ENCODE measurements around the gene GPR152.

GPR152 gene

DNA sequence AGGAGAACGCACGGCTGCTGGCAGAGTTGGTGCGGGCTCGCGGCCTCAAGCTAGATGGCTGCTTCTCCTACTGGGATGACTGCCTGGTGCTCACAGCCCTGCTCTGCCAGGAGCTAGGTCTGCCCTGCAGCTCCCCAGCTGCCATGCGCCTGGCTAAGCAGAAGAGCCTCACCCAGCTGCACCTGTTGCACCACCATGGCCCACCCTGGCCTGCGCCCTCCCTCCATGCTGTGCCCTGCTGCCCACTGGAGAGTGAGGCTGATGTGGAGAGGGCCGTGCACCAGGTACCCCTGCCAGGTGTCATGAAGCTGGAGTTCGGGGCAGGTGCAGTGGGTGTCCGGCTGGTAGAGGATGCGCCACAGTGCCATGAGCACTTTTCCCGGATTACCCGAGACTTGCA lies 29.1 kb downstream of the GPR152 start:
- DNase-seq = no peak

DNA sequence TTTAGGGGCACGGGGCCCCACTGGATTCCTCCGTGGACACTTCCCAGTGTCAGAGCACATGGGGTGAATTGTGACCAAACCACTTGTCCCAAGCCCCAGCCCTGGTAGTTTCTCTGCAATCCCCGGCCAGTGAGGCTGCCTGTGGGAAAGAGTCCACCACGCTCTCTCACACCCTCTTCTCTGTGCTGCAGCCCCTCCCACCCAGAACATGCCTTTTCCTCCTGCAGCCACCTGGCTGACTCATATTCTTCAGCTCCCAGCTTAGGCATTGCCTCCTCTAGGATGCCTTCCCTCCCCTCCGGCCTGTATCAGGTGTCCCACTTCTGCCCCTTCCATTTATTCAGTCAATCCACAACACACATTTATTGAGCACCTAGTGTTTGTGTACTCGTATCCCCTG lies 29.6 kb downstream of the GPR152 start:
- DNase-seq = no peak

DNA sequence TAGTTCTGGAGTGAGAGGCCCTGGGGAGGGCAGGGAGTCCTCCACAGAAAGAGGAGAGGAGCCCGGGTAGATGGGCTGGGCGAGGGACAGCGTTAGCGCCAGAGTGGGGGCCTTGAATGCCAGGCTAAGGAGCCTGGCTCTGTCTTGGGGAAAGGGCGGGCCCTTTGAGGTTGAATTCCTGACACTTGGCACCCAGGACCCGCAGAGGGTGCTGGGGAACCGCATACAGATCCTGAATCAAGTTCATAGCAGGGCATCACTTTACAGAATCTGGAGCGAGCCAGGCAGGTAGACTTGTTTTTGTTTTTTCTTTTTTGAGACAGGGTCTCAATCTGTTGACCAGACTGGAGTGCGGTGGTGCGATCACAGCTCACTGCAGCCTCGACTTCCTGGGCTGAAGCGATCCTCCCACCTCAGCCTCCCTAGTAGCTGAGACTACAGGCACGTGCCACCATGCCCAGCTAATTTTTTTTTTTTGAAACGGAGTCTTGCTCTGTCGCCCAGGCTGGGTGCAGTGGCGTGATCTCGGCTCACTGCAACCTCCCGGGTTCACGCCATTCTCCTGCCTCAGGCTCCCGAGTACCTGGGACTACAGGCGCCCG lies 31.0 kb downstream of the GPR152 start:
- DNase-seq = no peak

DNA sequence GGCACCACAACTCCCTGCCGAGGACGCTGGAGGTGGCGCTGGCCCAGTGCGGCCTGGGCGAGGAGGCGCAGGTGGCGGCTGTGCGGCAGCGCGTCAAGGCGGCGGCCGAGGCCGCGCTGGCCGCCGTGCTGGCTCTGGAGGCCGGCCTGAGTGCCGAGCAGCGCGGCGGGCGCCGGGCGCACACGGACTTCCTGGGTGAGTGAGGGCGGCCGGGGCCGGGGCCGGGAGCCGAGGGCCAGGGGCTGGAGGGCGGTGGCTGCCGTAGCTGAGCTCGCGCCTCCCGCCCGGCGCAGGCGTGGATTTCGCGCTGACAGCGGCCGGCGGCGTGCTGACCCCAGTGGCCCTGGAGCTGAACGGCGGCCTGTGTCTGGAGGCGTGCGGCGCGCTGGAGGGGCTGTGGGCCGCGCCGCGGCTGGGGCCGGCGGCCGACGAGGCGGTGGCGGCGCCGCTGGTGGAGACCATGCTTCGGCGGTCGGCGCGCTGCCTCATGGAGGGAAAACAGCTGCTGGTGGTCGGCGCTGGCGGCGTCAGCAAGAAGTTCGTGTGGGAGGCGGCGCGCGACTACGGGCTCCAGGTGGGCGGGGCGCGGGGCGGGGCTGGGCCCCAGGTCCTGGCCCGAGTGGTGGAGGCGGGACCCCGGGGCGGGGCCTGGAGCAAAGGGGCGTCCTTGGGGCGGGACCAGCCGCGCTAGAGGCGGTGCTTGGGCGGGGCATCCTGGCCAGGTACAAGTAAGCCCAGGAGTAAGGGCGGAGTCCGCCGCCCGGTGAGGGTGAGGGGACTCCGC lies 31.7 kb downstream of the GPR152 start:
- DNase-seq = peak; percentile 90

DNA sequence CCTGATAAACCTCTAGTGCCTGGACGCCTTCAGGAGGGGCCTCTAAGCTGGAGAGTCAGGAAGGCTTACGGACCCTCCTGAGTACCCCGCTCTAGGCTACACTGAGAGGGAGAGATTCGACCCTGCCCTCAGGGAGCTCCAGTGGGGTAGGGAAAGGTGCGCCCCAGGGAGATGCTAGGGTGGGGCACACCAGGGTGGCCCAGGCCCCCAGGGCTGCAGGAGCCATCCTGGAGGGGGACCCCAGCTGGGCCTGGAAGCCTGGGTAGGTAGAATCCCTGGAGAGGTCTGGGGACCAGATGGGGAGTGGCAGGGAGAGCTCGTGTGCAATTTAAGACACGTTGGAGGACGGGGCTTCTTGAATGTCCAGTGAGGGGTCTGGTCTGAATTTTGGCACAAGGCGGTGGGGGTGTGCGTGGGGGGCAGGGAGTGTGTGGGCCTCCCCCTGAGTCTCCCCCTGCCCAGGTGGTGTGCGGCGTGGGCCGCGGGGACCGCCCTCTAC lies 32.3 kb downstream of the GPR152 start:
- DNase-seq = no peak

DNA sequence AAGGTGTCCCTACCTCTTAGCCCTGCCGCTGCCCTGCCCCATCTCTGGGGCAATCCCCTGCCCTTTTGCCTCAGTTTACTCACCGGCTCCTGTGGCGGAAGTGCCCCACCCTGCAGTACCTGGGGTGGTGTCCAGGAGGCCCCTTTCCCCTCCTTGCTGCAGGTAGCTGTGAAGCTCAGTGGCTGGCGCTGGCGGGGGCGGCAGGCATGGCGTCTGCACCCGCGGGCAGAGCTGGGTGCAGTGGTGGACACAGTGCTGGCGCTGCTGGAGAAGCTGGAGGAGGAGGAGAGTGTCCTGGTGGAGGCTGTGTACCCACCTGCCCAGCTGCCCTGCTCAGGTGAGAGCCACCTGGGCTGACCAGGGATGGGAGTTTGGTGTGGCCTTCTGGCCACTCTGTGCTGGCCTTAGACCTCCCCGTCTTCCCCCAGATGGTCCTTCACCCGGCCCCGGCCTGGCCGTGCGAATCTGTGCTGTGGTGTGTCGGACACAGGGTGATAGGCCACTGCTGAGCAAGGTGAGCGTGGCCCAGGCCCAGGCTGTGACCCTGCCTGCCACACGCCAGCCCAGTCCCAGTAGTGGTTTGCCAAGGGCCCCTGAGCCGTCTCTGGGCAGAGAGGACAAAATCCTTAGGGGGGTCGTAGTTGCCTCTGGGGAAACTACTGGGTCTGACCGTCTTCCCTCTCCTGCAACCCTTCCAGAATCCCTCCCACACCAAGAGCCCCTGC lies 33.0 kb downstream of the GPR152 start:
- DNase-seq = no peak

DNA sequence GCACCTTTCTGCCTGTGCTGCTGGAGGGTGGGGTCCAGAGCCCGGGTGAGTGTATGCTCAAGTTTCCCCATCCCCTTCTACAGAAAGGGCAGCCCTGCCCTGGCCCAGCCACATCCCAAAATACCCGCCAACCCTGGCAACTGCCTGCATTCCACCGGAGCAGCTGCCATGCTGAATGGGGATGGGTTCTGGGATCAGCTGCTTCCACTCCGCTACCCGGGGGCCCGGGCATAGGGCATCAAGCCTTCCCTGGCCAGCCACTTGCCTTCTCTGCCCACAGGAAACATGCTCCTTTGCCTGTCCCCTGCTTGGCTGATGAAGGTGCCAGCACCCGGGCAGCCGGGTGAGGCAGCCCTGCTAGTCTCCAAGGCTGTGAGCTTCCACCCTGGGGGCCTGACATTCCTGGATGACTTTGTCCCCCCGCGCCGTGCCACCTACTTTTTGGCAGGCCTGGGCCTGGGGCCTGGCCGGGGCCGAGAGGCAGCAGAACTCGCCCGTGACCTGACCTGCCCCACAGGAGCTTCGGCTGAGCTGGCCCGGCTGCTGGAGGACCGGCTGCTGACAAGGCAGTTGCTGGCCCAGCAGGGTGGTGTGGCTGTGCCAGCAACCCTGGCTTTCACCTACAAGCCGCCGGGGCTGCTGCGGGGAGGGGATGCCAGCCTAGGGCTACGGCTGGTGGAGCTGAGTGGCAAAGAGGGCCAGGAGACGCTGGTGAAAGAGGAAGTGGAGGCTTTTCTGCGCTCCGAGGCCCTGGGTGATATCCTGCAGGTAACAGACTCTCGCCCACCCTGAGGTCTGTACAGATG lies 33.9 kb downstream of the GPR152 start:
- DNase-seq = no peak

DNA sequence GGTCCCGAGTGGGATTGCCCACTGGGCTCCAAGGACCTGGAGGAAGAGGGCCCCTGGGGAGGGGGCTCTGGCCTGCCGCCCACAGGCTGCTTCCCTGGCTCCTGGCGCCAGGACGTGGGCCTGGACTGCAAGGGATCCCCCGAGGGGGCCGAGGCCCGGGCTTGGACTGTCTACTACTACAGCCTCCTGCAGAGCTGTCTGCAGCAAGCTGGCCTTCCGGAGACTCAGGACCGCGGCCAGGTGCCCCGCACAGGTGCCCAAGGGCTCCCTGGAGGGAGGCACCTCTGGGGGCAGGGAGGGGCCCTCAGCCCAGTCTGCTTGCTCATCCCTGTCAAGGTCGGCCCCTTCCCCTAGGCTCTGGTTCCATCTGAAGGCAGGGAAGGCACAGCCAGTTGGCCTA lies 35.1 kb downstream of the GPR152 start:
- no peak for DNase-seq

DNA sequence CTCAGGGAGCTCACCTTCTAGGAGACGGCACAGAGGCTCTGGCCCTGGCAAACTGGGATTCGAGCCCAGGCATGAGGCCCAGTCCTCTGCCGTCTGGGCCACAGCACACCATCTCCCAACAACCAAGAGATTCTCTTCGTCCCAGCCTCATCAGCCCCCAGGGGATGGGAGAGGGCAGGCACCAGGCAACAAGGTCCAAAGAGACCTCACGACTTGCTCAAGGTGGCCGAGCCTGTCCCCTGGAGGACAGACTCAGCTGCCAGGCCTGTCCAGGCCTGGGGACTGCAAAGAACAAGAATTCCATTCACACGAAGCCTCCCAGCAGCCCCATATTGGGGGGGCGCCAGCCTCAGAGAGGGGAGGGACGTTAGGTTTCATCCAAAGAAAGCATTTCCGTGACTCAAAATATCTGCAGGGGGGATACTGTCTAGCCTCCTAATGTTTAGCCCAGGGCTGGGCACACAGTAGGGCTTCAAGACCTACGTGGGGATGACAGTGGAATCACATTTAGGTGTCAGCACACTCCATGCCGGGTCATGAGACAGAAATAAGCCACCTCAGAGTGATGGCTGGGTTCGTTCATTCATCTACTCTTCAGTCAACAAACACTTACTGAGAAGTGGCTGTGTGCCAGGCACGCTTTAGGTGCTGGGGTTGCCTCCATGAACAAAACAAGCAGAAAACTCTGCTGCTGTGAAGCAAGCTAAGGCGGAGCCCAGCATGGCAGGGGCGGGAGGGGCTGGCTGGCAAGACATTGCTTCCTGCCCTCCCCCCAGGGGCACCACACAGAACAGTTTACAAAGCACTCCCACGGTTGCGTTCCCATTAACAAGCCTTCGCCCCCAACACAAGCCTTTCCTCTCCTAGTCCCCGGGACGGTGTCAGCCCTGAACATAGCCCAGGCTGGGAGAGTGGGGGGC lies 35.9 kb downstream of the GPR152 start:
- DNase-seq = peak; percentile 91

DNA sequence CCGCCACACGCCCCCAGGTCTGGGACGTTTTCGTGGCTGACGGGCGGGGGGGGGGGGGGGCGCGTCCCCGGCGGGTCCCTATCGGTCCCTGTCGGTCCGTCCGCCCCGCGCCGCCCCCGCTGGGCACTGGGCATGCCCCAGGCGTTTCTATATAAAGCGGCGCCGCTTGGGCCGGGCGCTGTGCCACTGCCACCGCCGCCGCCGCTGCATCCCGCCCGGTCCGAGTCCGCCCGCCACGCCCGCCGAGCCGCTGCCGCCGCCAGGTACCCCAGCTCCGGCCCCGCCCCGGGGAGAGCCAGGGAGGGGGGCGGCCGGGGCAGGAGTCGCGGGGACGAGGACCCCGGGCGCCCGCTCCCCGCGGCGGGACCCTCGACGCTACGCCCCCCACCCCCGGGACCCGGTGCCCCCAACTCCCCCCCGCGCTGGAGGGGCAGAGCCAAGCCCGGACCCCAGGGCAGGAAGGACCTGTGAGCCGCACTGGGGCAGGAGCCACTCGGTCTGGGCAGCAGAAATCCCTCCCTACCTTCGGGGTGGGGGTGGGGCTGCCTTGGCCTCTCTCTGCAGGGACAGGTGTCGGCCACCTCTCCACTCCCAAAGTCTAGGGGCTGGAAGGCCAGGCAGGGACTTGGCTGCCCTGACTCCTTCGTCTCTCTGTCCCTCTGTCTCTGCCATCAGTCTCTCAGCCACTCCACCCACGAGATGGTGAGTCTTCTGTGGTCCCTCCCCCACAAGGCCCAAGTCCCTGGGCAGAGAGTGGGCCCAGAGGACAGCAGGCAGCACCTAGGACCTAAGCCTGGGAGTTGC lies 36.8 kb downstream of the GPR152 start, which contains the start of gene CARNS1:
Gene CARNS1, plus strand, starts transcription at position 178 of the 804 bp plus-strand sequence. Its CDS starts 522 bp downstream, at position 700.
- DNase-seq = no peak

DNA sequence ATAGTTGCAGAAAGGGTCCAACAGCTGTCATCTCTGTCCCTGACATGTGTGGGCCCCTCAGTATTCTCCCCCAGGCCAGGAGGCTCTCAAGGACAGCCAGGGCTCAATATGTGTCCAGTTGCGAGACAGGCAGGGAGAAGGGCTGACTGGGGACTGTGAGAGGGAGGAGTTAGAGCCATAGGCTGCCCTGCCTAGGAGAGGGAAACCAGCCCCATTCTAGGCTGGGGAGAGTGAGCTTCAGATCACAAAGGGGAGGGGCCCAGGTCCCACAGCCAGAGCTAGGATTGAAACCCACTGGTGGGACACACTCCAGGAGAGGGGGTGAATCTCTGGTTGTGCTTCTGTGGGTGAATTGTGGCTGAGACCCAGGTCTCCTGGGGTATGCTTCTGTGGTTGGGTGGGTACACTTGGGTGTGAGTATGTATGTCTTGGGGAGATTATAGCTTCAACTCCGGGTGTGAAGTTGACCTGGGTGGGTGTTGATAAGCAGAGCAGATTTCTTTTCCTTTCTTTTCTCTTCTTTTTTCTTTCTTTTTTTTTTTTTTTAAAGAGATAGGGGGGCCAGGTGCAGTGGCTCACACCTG lies 39.2 kb downstream of the GPR152 start:
- DNase-seq = no peak

DNA sequence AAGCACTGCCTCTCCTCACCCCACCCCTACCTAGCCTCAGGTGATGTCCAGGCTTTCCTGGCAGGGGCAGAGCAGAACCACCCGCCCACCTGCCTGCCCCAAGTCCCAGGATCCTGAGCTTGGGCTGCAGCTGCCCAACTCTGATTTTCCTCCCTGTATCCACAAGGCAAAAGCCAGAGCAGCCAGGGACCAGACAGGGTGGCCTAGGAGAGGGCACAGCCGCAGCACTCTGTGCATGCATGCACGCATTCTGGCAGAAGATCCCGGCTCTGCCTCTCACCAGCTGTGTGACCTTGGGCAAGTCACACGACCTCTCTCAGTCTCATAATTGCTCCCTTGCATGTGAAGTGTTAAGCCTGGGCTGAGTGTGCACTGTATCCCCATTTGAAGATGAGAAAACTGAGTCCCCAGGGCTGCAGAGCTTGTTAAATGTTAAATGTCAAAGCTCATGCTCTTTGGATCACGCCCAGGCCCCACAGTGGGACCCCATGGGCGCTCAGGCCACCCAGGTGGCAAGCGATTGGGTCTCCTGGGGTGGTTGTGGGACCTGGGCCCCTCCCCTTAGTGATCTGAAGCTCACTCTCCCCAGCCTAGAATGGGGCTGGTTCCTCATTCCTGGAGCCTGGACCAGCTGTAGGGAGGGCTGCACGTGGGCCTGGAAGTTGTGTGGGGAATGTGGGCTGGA lies 39.9 kb downstream of the GPR152 start:
- DNase-seq = no peak

DNA sequence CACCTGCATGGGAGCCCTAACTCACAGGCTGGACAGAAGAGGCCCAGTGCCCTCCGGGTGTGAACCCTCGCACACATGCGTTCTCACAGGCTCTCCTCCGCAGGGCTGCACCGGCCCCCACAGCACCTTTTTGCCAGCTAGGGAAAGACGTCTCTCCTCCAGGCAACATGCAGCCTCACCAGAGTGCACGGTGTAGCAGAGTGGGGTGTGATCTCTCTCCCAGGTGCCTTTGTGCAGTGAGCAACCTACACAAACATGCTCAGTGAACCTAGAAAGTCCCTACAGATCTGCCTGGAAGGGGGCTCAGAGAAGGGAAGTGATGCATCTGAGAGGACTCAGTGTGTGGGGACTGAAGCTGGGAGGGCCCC lies 40.8 kb downstream of the GPR152 start:
- no peak for DNase-seq

DNA sequence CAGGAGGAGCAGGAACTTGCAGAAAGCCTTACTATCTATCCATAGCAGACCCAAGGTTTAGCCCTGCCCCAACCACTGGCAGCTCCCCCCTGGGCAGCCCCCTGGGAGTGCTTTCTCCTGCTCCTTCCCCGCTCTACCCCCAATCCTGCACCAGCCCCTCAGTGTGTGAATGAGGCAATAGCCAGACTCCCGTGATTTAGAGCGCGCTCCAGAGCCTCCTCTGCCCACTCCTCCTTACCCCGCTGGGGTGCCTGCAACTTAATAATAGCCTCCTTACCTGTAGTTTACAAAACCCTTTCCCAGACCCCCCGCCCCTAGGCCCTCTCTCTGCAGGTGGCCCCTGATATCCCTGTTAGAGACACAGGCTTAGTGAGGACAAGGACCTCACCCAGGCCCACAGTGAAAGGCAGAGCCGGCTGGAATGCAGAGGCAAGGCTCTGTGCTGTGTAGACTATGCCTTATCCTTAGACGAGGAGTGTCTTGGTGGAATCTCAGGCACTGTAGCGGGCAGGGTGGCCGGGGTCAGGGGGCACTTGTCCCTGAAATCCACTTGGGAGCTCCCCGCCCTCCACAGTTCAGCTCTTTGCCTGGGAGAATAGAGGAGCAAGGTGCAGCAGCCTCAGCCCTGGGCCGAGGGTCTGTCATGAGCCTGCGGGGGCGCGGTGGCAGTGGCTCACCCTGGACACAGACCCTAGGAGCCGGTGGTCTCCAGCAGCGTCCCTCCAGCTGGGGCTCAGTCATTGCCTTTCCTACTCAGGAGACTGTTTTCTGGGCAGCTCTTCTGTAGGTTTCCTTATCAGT lies 41.3 kb downstream of the GPR152 start:
- no peak for DNase-seq

DNA sequence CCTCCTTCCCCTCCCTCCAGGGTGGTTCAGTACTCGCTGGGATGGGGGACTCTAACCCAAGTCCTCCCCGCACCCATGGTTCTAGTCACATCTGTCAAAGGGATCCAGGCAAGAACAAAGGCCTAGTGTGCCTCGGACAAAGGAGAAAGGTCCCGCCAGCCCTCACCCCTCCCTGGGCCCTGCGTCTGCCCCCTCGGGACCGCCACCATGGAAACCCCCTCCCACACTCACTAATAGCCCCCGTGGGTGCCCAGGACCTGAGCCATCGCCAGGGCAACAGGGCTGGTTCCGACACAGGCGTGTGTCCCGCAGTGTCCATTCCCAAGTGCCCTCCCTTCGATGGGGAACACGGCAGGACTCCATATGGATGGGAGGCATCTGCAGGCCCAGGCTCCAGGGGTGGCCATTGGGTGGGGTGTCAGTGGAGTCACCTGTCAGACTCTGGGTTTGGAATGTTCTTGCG lies 42.1 kb downstream of the GPR152 start:
- DNase-seq = no peak

DNA sequence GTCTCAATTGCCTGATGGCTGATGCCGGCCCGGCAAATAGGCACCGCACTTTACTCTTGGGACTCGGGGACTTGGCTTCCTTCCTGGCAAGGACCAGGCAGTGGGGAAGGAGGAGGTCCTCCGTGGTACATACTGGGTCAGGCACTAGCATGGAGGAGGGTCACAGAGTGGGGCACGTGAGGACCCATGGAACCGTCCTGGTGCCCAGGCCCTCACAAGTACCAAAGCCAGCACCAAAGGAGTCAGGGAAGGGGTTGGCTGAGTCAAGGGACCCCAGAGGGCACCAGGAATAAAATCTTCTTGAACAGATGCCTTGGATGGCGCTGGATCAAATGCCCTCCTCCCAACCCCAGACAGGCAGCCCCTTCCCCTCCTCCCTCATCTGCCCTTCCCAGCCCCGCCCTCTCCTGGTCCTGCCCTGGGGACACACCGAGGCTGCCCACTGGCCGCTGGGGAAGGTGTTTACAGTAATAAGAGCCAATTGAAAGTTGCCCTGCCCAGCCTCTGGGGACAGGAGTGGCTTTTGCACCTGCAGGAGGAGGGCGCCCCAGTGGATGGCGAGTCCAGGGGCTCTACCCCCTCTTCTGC lies 42.7 kb downstream of the GPR152 start:
- DNase-seq = peak; percentile 56

DNA sequence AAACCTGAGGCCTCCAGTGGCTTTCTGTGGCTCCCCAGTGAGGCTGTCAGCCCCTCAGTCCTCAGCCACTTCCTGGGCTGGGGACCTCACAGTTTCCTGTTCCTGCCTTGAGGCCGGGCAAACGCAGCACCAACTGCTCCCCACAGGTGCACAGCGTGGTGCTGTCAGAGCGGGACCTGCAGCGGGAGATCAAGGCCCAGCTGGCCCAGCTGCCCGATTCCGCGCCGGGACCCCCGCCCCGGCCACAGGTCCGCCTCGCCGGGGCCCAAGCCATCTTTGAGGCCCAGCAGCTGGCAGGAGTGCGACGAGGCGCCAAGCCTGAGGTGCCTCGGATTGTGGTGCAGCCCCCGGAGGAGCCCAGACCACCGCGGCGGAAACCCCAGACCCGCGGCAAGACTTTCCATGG lies 43.3 kb downstream of the GPR152 start:
- DNase-seq = no peak

DNA sequence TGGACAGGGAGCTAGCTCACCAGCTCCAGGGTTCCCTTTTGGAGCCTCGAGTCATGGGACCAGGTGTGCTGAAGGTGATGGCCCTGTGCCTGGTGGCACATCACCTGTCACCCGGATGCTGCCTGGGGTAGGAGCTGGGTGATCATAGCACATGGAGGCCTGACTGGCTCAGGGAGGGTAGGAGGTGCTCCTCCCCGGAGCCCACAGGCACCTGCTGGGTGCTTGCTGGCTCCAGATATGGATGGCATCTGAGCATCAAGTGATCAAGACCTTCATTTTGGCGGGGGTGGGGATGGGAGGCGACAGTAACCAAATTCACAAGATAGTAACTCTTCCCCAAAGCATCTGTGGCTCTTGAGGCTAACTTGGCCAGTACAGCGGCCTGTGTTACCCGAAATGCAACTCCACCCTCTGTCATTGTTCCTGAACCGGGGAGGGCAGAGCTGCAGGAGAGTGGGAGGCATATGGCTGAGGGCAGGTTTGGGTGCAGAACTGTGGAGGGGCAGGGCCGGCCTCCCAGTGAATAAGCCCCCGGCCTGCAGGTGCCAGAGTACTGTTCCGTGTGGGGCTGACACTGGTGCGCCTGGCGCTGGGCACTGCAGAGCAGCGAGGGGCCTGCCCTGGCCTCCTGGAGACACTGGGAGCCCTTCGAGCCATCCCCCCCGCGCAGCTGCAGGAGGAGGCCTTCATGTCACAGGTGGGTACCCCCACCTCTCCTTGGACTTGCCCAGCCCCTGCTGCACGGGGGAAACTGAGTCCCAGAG lies 43.9 kb downstream of the GPR152 start:
- DNase-seq = no peak
